GM21390 (cell line): ENCODE data around the gene YPEL1.

ENCODE experiments used
- ATAC-seq: cut with Tn5 transposase; IDR thresholded peaks from one replicate; pipeline ENCODE4 v1.9.1; 2021; ENCODE audit not compliant: unreplicated experiment

YPEL1 gene

DNA sequence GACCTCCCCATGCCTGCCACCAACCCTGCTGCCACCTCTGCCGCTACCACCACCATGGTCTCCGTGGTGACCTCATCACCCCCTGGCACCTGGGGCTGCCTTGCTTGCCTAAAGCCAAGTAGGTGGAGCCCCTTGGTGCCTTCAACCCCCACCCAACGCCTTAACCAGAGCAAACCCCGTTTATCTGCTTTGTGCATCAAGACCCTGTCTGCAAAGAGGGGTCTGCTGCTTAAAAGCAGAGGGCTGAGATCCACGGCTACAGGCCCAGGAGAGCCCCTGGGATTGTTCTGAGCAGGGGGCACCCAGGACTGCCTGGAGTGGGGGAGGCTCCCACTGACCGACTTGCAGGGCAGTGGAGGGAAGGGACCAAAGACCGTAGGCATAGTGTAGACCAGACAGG lies 74.7 kb downstream of the YPEL1 start:
- no peak for ATAC-seq

DNA sequence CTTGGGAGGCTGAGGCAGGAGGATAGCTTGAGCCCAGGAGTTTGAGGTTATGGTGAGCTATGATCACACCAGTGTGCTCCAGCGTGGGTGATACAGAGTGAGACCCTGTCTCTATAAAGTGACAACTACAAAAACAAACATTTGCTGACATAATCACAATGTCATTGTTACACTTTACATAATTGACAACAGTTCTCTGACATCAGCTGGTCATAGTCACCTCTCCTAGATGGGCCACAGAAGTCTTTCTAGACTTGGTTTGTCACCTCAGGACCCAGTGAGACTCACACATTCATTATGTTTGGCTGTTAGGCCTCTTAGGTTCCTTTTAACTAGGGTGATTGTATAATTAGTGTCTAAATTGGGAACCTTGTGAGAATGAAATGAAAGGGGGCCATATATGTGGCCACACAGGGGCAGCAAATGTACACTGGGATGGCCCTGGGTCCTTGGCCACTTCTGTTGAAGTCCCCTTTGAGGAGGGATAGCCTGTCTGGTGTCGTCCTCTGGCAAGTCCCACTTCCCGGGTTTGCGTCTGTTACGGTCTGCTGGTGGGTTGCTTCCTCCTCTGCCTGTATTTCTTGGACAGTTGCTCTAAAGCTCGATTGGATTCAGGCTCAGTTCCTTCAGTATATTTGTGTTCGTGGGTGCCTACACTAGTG lies 75.6 kb downstream of the YPEL1 start:
- ATAC-seq: no peak

DNA sequence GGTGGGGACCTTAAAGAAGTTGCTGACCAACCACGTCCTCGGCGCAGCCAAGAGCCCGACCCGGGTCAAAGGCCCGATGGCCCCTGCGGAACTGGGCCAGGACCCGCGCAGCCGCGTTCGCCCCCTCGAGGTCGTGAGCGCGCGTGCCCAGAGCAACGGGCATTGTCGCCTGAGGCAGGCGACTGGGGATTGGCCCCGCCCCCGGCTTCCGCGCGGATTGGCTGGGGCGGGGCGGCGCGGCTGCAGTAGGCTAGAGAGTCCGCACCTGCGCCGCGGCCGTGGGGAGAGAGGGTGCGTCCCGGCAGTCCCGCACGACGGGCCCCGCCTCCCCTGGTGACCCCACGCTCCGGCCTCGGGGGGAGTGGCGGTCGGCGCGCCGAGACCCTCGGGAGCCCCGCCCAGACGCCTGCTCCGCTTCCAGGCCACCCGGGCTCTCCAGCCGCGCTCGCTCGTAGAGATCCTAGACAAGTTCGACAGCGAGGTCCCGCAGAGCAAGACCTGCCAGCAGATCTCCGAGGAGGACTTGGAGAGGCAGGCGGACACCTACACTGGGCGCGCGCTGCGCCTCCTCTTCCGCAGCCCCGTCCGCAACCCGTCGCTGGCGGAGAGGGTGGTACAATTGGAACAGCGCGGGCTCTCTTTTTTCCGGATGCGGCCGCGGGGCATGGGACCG lies 78.1 kb downstream of the YPEL1 start:
- peak; percentile 63 for ATAC-seq

DNA sequence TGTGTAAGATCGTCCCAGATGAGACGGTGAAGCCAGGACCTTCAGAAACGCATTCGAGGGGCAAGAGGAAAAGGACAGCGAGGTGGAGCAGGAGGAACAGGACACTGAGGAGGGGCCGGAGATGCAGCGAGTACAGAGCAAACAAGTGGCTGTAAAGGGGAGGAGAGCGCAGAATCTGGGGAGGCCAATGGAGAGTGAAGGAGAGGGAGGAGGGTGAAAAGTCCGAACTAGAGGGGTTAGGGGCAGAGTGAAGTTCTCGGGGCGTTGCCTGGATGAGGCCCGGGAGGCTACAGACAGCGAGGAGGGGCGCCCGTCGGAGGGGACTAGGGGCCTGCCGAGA lies 78.6 kb downstream of the YPEL1 start:
- no peak for ATAC-seq

DNA sequence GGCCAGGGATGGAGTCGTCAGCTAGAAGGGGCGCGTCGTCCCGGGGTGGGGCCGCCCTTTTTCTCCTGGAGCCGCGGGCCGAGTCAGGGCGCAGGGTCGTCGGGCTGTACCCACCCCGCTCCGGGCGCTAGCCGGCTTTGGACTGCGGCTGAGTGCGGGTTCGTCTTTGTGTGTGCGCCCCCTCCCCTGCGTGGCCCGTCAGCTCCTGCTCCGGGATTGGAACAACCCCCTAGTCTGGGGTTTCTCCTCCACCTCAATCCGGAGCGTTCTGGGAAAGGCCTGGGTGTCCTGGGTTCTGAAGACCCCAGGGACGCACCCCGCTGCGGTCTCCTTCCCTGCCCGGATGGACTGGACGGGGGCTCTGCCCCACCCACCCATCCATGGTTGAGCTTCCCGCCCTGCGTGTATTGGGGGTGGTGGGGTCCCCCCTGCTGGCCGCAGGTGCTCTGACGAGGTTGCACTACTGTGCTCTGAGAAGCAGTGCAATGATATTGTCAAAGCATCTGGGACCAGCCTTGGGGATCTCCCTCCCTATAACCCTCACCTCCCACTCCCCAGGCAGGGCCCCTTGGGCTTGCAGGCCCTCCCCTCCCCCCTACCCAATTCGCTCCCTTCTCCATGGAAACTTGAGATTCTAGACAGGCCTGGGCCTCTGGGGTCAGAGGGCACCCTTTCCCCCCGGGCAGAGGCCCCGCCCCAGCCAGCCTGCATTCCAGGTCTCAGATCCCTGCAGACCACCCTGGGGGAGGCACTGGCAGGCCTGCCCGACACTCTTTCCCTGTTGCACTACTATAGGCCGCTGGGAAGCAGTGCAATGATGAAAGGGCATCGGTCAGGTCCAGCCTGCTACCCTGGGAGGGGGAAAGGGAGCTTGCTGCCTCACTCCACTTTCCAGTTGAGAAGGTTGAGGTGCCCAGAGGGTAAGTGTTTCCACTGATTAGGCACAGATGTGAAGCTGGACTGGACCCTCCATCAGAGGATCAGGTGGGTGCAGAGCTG lies 82.7 kb downstream of the YPEL1 start:
- ATAC-seq: no peak

DNA sequence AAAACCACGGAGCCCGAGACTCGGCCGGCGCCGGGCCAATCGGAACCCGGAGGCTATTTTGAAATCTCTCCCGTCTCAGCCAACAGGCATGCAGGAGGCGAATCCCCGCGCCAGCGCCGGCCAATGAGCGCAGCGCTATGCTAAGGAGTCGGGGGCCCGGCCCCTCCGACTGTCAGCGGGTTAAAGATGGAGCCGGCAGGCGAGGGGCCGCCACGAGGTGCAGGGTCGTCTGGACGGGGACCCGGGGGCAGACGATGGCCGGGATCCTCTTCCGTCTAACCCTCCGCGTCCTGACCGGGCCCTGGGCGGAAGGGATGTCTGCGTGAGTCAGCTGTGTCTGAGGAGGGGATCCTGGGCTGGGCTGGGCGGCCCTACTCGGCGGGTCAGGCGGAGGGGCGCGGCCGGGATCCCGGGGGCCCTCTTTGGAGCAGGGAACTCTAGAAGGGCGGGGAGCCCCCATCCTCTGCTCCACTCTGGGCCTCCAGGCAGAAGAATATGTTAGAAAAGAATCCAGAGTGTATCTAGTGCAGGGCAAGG lies 83.5 kb downstream of the YPEL1 start:
- peak; percentile 67 for ATAC-seq

DNA sequence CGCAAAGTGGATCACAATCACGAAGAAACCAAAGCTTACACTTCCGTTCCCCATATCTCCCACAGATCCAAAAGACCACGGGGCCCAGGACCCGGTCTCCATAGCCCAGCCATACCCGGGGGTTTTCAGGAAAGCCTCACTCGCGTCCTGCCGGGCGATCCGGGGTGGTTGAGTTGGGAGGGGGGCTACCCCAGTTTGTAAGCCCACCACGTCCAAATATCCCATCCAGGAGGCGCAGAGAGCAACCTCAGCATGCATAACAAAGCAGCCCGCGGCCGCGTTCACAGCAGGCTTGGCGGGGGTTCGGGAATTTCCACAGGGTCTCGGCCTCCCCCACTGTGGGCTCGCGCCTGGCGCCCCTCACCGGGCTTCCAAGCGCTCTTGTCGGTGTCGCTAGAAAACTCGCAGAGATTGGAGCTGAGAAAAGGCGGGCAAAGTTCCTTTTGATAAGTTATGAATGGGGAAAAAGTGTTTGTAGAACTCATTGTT lies 84.0 kb downstream of the YPEL1 start:
- ATAC-seq: peak; percentile 11

DNA sequence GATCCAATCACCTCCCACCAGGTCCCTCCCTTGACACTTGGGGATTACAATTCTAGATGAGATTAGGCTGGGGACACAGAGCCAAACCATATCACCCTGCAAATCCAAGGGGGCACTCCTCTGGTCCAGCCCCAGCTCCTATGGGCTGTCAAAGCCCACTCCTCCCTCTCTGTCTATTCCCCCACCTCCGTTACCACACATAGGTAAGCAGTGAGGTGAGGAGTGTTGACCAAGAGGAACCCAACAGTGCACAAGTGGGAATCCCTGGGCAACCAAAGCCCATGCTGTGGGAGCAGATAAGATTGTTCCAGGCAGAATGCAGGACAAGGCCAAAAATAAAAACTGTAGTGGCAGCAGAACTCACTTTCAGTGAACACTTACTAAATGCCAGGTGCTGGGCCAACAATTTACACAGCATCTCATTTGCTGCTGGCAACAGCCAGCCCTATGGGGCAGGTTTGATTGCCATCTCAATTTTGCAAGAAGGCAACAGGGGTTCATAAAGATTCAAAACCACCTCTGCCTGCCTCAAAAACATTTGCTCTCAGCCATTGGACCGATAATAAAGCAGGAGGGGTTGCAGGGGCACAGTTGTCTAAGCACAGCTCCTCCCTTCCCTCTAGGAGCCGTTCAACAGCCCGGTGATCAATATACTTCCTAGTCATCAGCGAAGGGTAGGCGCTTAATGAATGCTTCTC lies 84.6 kb downstream of the YPEL1 start:
- peak; percentile 5 for ATAC-seq

DNA sequence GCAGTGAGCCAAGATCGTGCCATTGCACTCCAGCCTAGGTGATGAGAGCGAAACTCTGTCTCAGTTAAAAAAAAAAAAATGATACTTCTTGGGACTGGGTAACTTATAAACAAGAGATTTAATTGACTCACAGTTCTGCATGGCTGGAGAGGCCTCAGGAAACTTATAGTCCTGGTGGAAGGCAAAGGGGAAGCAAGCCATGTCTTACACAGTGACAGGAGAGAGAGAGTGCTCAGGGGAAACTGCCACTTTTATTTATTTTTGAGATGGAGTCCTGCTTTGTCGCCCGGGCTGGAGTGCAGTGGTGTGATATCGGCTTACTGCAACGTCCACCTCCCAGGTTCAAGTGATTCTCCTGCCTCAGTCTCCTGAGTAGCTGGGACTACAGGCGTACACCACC lies 85.3 kb downstream of the YPEL1 start:
- no peak for ATAC-seq
